ENCODE results near the gene APOO.
"Not testable (repeated sequence)": the region's sequence is repeated elsewhere in the genome, so short reads cannot be mapped to it uniquely, and the experiment has no call there.

Gene APOO

DNA sequence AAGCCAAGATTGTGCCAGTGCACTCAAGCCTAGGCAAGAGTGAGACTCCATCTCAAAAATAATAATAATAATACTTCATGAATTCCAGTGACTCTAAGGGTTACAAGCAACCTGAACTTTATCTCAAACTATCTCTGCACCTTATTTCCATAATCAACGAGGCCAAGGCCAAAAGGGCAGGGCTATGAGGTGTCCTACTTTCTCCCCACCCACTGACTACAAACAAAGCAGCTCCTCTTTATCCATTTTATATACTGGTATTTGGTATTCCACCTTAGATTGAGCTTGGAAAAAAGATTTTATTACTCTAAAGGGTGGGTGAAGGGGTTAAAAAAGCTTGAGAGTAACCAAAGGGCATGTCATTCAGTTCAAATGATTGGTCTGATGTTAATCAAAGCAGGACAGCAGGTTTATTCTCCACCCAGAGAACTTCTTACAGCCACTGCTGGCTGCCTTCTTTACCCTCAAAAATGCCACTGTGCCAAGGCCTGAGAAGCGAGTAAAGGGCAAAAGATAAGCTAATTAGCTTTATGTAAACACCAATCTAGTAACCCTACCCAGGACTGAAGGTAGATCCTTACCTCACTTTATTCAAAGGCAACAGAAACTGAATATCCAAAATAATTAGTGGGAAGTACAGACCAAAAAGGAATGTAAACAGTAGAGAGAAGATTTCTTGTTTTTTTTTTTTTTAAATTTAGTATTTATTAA, 28.2 kb downstream of the APOO start:
- in situ Hi-C loops (cut with MboI; ENCODE audit: low pct_unique_long_range_greater_than_20kb, low sequenced_read_pairs) = no loop called here
- DNase-seq = no peak

DNA sequence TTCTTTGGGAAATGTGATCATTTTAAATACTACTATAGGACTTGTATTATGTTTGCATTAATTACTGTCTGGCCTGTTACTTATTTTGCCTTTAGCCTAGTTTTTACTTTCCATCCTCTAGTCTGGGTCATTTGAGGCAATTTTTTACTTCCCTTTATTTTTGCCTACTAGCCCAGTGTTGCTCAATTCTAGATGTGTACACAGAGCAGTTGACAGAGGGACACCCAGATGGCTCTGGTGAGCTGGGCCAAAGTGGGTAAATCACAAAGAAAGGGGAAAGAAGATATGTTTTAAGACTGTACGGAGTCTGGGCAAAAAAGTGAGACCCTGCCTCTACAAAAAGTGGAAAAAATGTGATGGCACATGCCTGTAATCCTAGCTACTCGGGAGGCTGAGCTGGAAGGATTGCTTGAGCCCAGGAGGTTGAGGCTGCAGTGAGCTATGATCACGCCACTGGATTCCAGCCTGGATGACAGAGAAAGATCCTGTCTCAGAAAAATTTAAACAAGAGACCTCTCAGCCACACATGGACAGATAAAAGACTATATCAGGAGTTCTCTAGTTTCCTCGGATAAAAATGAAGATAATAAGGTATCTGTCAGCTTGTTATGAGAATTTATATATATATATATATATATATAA, 35.7 kb downstream of the APOO start:
- peak; percentile 83 for DNase-seq
- in situ Hi-C loops (cut with MboI; ENCODE audit: low pct_unique_long_range_greater_than_20kb, low sequenced_read_pairs) = no loop called here

DNA sequence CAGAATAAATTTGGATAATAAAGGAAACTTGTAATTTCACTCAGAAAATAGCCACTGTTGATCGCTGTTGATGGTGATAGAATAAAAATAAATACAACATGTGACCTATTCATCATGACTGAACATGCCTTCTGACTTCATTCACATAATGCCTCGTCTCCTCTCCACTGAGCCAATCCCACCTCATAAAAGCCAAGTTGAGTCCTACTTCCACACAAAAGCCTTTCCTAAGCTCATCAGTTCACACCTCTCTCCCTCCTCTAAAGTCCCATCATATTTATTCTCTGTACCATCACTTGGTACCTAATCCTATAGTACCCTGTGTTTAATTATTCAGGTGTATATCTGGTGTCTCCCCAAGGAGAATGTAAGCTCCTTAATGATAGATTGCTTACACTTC, 37.7 kb downstream of the APOO start:
- in situ Hi-C loops (cut with MboI; ENCODE audit: low pct_unique_long_range_greater_than_20kb, low sequenced_read_pairs) = no loop called here

DNA sequence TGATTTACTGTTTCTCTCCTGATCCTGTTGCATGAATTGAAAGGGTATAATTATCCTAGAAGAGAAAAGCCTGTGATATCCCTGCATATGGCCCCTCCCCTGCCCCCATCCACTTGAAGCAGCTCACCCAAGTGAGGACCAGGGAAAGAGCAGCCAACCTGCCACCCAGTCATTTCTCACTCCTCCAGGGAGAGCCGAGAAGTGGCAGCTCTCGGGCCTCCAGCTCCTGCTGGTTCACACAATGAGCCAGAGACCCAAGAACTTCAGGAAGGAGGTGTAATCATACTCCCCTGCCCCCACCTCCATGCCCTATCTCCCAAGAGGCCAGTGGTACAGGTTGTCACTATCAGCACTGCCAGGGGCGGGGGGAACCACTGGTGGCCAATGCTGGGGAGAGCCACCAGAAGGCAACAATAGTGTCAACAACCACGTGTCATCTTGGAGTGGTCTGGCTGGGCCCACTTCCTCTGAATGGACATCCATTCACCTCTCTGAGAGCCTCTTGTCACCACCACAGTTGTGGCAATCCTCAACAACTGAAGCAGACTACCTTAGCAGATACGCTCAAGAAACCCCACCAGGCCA, 42.9 kb downstream of the APOO start:
- DNase-seq = no peak
- in situ Hi-C loops (cut with MboI; ENCODE audit: low pct_unique_long_range_greater_than_20kb, low sequenced_read_pairs) = no loop called here

More for the DNA sequence above, 37.7 kb downstream of the APOO start:
- no peak for DNase-seq

DNA sequence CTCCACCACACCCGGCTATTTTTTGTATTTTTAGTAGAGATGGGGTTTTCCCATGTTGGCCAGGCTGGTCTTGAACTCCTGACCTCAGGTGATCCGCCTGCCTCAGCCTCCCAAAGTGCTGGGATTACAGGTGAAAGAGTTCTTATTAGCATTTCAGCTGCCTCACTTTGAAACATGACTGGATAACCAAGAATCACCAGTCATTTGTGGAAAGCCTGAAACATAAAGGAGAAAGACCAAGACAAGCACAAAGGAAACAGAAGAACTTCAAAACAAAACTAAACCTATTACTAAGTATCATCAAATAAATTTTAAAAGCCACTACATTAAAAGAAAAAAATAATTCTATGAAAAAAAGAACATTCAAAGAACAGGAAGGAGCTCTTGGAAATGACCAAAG, 45.8 kb downstream of the APOO start:
- DNase-seq; in situ Hi-C loops (cut with MboI; ENCODE audit: low pct_unique_long_range_greater_than_20kb, low sequenced_read_pairs): not testable (repeated sequence)

DNA sequence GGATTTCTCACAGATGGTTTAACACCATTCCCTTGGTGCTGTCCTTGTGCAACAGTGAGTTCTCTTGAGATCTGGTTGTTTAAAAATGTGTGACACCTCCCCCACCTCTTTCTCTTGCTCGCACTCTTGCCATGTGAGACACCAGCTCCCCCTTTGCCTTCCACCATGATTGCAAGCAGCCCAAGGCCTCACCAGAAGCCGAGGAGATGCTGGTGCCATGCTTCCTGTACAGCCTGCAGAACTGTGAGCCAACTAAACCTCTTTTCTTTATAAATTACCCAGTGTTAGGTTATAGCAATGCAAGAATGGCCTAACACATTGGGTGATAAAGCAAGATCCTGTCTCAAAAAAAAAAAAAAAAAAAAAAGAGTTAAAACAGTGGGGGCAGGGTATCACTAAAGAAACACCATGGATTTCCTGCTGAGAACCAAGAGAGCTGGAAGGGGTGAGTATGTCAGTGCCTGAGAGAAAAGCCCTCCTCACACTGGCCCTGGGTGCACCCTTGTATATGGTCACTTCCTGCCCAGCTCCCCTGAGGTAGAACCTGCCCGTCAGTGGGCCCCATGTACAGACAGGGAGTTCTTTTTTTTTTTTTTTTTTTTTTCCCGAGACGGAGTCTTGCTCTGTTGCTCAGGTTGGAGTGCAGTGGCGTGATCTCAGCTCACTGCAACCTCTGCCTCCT, 46.4 kb downstream of the APOO start:
- no peak for DNase-seq
- in situ Hi-C loops (cut with MboI; ENCODE audit: low pct_unique_long_range_greater_than_20kb, low sequenced_read_pairs) = no loop called here

DNA sequence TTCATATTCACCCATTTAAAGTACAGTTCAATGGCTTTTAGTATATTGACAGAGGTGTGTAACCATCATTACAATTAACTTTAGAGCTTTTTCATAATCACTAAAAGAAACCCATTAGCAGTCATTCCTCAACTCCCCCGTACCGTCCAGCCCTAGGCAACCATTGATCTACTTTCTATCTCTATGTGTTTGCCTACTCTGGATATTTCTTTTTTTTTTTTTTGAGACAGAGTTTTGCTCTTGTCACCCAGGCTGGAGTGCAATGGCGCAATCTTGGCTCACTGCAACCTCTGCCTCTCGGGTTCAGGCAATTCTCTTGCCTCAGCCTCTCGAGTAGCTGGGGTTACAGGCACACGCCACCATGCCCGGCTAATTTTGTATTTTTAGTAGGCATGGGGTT, 48.5 kb downstream of the APOO start:
- in situ Hi-C loops (cut with MboI; ENCODE audit: low pct_unique_long_range_greater_than_20kb, low sequenced_read_pairs); DNase-seq: not testable (repeated sequence)

DNA sequence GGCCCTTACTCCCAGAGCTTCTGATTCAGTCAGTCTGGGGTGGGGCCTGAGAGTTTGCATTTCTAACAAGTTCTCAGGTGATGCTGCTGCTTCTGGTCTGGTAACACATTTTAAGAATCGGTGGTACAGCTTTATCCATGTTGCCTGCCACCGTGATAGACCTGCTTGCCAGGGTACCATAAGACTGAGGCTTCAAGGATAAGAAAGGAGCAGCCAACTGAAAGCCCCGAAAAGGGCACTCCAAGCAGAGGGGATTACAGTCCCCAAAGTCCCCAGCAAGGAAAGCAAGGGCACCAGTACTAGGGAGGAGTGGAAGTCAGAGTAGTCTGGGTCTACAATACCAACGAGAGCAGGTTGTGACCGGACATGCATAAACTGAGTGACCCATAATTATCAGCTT, 49.8 kb downstream of the APOO start:
- DNase-seq = no peak
- in situ Hi-C loops (cut with MboI; ENCODE audit: low pct_unique_long_range_greater_than_20kb, low sequenced_read_pairs) = no loop called here

DNA sequence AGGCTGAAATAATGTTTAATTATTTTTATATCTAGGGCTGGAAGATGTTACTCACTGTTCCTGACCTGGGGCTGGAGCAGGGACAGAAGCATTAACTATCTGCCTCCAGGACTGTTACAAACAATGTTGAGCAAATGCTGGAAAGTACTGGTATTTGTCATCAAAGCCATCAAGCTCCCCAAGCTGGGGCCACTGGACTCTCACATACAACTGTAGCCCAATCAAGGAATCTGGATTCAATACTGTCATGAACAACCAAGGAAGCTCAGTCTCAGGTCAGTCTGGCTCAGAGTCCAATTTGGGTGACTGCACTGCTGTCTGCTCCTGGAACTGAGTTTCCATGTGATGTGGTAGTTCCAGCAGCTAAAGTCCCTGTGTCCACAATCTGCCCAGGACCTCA, 50.4 kb downstream of the APOO start:
- in situ Hi-C loops (cut with MboI; ENCODE audit: low pct_unique_long_range_greater_than_20kb, low sequenced_read_pairs) = no loop called here

DNA sequence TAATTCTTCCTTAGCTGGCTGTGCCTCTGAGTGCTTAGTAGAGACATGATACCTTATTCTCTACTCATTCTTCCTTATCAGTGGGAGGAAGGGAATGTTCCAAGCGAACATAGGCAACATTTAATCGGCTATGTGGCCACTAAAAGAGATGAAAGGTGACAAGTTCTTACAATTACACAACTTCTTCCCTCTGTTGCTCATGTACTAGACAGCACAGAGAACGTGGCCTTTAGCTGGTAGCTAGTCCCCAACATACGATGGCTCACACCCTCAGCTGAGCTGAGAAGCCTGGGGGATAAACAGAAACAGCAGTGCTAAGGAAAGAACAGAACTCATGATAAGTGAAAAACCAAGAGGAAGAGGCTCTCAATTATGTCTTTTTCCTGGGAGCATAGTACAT, 52.2 kb downstream of the APOO start:
- in situ Hi-C loops (cut with MboI; ENCODE audit: low pct_unique_long_range_greater_than_20kb, low sequenced_read_pairs) = no loop called here
- DNase-seq = no peak

More for the DNA sequence above, 50.4 kb downstream of the APOO start:
- no peak for DNase-seq

DNA sequence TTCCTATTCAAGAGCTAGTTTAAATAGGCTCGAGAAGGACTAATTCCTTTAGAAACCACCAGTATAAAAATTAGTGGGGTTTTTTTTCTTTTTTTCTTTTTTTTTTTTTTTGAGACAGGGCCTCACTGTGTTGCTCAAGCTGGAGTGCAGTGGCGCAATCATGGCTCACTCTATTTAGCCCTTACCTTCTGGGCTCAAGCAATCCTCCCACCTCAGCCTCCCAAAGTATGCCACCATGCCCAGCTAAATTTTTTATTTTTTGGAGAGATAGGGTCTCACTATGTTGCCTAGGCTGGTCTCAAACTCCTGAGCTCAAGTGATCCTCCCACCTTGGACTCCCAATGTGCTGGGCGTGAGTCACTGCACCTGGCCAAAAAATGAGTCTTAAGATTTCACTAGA, 52.8 kb downstream of the APOO start:
- in situ Hi-C loops (cut with MboI; ENCODE audit: low pct_unique_long_range_greater_than_20kb, low sequenced_read_pairs) = no loop called here

DNA sequence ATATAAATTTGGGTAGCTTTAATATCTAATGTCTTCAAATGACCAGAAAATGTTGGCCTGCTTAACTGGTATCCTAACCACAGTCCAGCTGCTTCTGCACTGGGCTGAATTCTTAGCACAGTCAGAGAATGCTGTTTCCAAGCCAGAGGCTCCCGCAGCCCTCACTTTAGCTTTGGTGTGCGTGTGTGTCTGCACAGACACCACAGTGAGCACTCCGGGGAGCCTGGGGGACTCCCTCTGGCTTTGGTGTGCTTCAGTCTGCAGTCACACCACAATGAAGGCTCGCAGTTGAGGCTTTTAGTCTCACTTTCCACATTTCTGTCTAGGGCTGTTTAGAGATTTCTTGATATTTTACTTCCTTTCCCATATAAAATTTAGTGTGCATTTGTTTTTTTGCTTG, 53.6 kb downstream of the APOO start:
- in situ Hi-C loops (cut with MboI; ENCODE audit: low pct_unique_long_range_greater_than_20kb, low sequenced_read_pairs) = no loop called here

More for the DNA sequence above, 52.8 kb downstream of the APOO start:
- no peak for DNase-seq

DNA sequence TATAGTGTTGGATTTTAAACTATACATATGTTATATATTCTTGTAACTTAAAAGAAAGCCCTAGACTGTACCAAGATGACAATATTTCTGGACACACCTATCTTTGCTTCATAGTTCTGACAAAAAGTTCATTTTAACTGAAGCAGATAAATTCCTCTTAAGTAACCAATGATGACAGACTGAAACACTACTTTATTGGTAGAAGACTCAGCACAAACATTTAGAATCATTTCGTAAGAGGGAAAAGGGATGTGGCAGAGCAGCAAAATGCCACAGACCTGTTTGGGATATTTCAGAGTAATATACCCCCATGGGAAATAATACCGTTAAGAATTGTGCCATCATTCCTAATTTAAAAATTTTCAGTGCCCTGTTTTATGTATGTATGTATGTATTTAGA, 56.2 kb downstream of the APOO start:
- in situ Hi-C loops (cut with MboI; ENCODE audit: low pct_unique_long_range_greater_than_20kb, low sequenced_read_pairs) = no loop called here
- no peak for DNase-seq

More for the DNA sequence above, 53.6 kb downstream of the APOO start:
- DNase-seq = no peak

DNA sequence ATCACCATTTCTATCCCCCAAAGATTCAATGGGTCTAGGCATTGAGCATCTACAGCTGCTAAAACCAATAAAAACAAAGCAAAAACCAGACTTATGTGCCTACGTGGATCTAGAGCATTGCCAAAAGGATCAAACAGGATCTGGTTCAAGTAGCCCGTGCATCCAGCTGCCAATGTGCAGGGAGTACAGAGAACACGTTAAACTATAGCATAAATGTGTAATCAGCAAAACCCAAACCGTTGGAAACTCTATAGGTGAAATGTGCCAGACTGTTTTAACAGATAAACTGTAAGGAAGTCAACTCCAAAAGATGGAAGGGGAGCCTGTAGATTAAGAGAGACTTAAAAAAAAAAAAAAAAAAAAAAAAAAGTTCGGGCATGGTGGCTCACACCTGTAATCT, 58.5 kb downstream of the APOO start:
- no peak for DNase-seq
- in situ Hi-C loops (cut with MboI; ENCODE audit: low pct_unique_long_range_greater_than_20kb, low sequenced_read_pairs) = no loop called here

DNA sequence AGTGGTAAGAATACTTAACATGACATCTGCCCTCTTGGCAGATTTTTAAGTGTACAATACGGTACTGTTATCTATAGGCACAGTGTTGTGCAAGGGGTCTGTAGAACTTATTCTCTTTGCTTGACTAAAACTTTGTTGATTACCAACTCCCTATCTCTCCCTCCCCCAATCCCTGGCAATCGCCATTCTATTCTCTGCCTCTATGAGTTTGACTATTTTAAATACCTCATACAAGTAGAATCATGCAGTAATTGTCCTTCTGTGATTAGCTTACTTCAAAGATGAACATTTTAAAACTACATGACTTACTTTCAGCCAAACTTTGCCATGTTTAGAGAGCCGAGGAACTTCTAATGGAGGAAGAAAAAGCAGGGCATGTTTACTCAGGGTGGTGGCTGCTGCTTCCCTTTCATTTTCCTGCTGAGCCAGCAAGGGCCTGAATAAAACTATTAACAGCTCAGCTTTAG, 62.4 kb downstream of the APOO start:
- peak; percentile 20 for DNase-seq
- in situ Hi-C loops (cut with MboI; ENCODE audit: low pct_unique_long_range_greater_than_20kb, low sequenced_read_pairs) = no loop called here

DNA sequence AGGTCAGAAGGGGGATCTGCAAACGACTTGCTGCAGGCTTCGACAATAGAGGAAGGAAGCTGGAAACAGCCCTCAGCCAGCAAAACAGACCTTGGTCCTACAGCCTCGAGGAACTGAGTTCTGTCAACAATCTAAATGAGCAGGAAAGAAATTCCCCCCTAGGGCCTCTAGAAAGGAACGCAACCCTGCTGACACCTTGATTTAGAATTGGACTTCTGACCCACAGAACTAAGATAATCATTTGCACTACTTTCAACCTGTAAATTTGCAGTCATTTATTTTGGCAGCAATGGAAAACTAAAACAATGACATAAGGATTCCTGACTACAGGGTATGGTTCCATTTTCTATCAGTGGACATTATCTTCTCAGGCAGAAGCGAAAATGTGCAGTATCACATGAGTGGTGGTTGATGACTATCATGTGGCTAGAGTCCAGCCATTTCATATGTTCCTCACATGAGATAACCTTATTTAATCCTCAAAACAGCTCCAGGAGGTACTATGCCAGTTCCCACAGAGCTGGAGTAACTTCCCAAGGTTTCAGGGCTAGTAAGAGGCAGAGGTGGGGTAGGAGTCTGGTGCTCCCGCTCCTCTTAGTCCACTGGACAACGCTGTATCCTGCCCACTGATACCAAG, 63.1 kb downstream of the APOO start:
- DNase-seq = peak; percentile 72
- in situ Hi-C loops (cut with MboI; ENCODE audit: low pct_unique_long_range_greater_than_20kb, low sequenced_read_pairs) = no loop called here

DNA sequence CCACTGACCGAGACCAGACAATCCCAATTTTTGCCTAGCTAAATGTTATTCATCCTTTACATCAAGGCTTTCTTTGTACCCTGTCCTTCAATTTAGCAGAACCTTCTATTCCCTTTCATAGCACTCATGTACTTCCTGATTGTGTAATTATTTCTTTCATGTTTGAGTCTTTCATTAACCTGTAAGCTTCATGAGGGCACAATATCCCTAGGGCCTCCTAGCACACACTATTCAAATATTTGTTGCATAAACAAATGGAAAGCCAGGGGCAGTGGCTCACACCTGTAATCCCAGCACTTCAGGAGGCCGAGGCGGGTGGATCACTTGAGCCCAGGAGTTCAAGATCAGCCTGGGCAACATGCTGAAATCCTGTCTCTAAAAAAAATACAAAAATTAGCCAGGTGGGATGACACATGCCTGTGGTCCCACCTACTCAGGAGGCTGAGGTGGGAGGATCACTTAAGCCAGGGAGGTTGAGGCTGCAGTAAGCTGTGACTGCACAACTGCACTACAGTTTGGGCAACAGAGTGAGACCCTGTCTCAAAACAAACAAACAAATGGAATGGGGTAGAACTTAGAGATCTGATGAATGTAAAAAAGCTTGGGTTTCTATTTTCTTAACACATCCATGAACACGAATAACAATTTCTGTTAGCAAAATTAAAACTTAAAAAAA, 65.8 kb downstream of the APOO start:
- in situ Hi-C loops (cut with MboI; ENCODE audit: low pct_unique_long_range_greater_than_20kb, low sequenced_read_pairs) = no loop called here
- DNase-seq = no peak

DNA sequence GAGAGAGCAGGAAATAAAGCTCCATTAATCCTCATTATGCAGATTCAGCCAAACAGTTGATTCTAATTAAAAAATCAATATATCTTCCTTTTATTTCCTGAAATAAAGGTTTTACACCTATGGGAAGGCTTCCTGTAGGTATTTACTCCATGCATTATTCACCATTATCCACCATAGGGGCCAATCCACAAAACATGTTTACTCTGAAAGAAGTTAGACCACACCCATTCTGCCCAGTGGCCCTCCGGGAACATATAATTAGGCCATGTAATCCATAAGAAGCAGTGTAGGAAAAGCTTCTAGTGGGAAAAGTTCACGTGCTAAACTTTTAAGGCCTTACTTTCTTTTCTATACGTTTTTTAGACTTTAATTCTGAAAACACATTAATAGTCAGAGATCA, 67.1 kb downstream of the APOO start:
- DNase-seq = no peak
- in situ Hi-C loops (cut with MboI; ENCODE audit: low pct_unique_long_range_greater_than_20kb, low sequenced_read_pairs) = no loop called here

DNA sequence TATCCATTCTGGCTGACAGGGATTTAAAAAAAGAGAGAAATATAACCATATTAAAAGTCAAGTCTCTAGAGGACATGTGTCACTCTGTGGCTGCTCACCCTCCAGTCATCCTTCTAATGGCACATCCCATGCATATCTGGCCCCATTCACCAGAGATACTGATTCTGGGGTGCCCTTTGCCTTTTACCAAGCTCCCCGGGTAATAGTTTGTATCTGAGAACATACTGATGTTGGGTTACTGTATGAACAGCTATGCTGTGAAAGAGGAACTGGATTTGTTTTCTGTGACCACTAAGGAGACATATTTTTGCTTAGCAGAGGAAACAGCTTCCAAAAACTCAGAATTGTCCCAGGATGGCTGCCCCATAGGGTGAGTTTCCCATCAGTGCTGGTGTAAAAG, 68.8 kb downstream of the APOO start:
- peak; percentile 57 for DNase-seq
- in situ Hi-C loops (cut with MboI; ENCODE audit: low pct_unique_long_range_greater_than_20kb, low sequenced_read_pairs) = no loop called here
